Small intestine (tissue), 7 donors: Measurements from ENCODE around the gene CD74. TPM values are rescaled to one million over a fixed set of nuclear protein-coding genes. Genes with fewer than 3 reads are reported as not detected.

Experiments used
- DNase-seq, 2 donors: peaks; one replicate each; pipeline versions ENCODE4 v3.0.0 to v3.0.0-alpha.2; 2013
- FAIRE-seq: peaks from 2 replicates; lab custom pipeline; 2012; peaks lifted over from hg19 to GRCh38; lab: Jason Lieb, UNC
- H3K27ac ChIP-seq, 3 donors: one replicate each; pipeline ENCODE4 v1.5.1; 2013; ENCODE audit warnings: low read length in 2 of 3, mild to moderate bottlenecking in 2 of 3, control low read depth in 1 of 3, inconsistent platforms in 1 of 3, low read depth in 1 of 3, moderate library complexity in 1 of 3
- H3K27me3 ChIP-seq, 3 donors: one replicate each; pipeline ENCODE4 v1.6.1; 2013; ENCODE audit warnings: low read length in 3 of 3, inconsistent platforms in 1 of 3; ENCODE audit not compliant: control insufficient read depth in 3 of 3, insufficient read depth in 3 of 3
- H3K36me3 ChIP-seq, 3 donors: one replicate each; pipeline ENCODE4 v1.6.1; 2013; ENCODE audit warnings: low read length in 3 of 3, inconsistent platforms in 1 of 3, low read depth in 1 of 3, mild to moderate bottlenecking in 1 of 3, moderate library complexity in 1 of 3; ENCODE audit not compliant: control insufficient read depth in 3 of 3, insufficient read depth in 2 of 3
- H3K4me1 ChIP-seq, 3 donors: one replicate each; pipeline ENCODE4 v1.6.1; 2013; ENCODE audit warnings: low read length in 2 of 3, inconsistent platforms in 1 of 3, low read depth in 1 of 3, mild to moderate bottlenecking in 1 of 3, moderate library complexity in 1 of 3; ENCODE audit not compliant: control insufficient read depth in 3 of 3, insufficient read depth in 2 of 3
- H3K4me3 ChIP-seq, 3 donors: one replicate each; pipeline ENCODE4 v1.5.1; 2013; ENCODE audit warnings: low read length in 3 of 3, control low read depth in 1 of 3, inconsistent platforms in 1 of 3, low read depth in 1 of 3, mild to moderate bottlenecking in 1 of 3, moderate library complexity in 1 of 3
- H3K9me3 ChIP-seq, 2 donors: one replicate each; pipeline ENCODE4 v1.6.1; 2013; ENCODE audit warnings: low read depth in 1 of 2, low read length in 1 of 2; ENCODE audit not compliant: control insufficient read depth in 2 of 2, insufficient read depth in 1 of 2
- WGBS, 3 donors: extraction: QIAGEN DNeasy Blood & Tissue Kit; methylation state at CpG; one replicate each; pipeline ENCODE4 v1.1.7; 2013; 5-methylcytosine and 5-hydroxymethylcytosine counted together
- polyA plus RNA-seq, 4 donors: library from polyadenylated mRNA; stranded (reverse) in 3 of 4; unstranded in 1 of 4; fragments of 200-250 nt in 3 of 4; fragments of 120-200 nt in 1 of 4; gene quantifications; one replicate each; pipeline versions ENCODE4 v1.2.1 to v1.2.3, GENCODE V29; 2013
- donor health status: healthy with polysubstance abuse.
- donor health status: control.
- donor health status: control.
- donor health status: Bipolar disorder and iron deficiency.
- donor health status: healthy.

Gene CD74
- polyA plus RNA-seq, 4 donors = 288 to 939 (median 754) TPM

DNA sequence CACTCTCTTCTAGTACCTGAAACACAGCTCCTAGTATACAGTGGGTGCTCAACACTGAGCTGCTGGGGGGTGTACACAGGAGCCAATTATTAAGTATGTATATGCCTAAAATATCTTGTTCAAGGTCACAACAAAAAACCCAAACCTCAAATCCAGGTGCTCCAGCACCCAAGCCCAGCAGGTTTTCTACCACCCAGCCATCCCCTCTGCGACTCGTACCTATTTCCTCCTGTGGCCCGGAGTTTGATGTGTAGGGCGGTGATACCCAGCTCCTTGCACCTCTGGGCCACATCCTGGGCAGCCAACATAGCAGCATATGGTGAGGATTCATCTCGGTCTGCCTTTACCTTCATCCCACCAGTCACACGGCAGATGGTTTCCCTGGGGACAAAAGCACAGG, 33.9 kb upstream of the CD74 start:
- H3K27me3 ChIP-seq = no peaks in the 10 kb centered on the region
- H3K9me3 ChIP-seq = no peaks in the 10 kb centered on the region
- 87 to 92% (median 90%) methylated on average over 6 of the region's 6 CpGs for WGBS, 3 donors
- no peak overlapping the region for H3K4me3 ChIP-seq
- FAIRE-seq (no peak), DNase-seq (no peak)
- H3K4me1 ChIP-seq = peaks cover 0 to 11% (median 3%) of the 10 kb centered on the region in 3 donors
- peaks cover 11 to 59% (median 33%) of the 10 kb centered on the region in 3 donors for H3K36me3 ChIP-seq
- H3K27ac ChIP-seq = no peak overlapping the region

DNA sequence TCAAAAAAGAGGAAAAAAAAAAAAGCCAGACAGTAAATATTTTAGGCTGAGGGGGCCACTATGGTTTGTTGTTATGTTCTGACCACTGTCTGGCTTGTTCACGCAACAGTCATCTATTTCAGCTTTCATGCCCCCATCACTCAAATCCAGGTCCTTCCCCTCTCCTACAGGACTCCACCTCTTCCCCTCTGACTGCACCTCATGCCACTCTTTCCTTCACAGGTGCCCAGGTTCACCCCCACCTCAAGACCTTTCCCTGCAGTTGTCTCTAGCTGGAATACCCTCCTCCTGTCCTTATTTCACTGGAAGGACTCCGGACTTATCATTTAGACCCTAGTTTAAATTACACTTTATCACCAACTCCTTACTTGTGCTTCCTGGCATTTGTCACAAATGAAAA, 33.4 kb upstream of the CD74 start:
- H3K4me1 ChIP-seq = peaks cover 0 to 11% (median 3%) of the 10 kb centered on the region in 3 donors
- peaks cover 11 to 59% (median 33%) of the 10 kb centered on the region in 3 donors for H3K36me3 ChIP-seq
- no peaks in the 10 kb centered on the region for H3K27me3 ChIP-seq
- no peaks in the 10 kb centered on the region for H3K9me3 ChIP-seq
- WGBS, 3 donors = 78 to 89% (median 81%) methylated on average over 2 of the region's 2 CpGs
- H3K27ac ChIP-seq = no peak overlapping the region
- DNase-seq = no peak
- no peak overlapping the region for H3K4me3 ChIP-seq
- no peak for FAIRE-seq

DNA sequence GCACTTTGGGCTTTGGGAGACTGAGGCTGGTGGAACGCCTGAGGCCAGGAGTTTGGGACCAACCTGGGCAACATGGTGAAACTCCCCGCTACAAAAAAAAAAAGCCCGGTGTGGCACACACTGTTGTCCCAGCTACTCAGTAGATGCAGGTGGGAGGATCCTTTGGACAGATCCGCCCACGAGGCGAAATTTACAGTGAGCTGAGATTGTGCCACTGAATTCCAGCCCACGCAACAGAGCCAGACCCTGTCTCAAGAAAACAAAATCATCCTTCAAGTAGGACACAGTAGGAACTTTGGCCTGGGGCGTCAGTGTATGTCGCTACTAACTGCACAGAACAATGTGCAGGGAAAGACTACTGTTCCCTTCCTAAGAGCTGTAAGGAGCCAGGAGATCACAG, 32.1 kb upstream of the CD74 start:
- peaks cover 11 to 59% (median 33%) of the 10 kb centered on the region in 3 donors for H3K36me3 ChIP-seq
- peaks cover 0 to 11% (median 3%) of the 10 kb centered on the region in 3 donors for H3K4me1 ChIP-seq
- H3K27ac ChIP-seq = no peak overlapping the region
- H3K4me3 ChIP-seq = no peak overlapping the region
- 79 to 90% (median 82%) methylated on average over 9 of the region's 9 CpGs for WGBS, 3 donors
- FAIRE-seq (no peak), DNase-seq (no peak)
- H3K27me3 ChIP-seq = no peaks in the 10 kb centered on the region
- no peaks in the 10 kb centered on the region for H3K9me3 ChIP-seq

DNA sequence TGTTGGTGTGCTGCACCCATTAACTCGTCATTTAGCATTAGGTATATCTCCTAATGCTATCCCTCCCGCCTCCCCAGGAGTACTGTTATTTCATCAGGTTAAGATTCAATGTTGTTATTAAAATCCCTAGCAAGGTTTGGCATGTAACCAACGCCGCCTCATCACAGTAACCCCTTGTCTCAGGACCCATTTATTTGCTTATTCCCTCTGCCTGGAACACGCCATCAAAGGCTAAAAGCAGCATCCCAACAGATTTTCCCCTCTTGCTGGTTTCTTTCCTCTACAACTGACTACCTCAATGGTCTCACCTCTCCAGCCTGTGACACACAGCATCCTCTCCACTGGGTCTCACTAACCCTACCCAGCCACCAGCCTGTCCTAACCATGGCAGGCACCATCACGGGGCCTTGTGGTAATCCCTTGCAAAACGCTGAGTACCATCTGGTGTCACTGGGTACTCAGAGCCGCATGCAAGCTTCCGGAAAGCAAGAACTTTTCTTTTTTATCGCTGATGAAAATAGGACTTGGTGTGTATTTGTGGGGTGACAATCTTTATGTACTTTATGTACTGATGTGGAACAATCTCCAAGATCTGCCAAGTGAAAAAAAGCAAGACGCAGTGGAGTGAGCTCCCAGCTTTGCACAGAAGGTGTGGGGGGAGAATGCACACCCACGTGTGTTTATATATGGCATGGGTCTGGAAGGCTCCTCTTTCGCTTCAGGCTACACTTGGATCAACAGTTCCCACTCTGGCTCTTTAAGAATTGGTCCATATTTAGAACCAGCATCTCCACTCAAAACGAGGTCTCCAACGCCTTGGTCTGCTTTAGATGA, 30.7 kb upstream of the CD74 start:
- H3K27me3 ChIP-seq = no peaks in the 10 kb centered on the region
- 75 to 80% (median 79%) methylated on average over 15 of the region's 15 CpGs for WGBS, 3 donors

DNA sequence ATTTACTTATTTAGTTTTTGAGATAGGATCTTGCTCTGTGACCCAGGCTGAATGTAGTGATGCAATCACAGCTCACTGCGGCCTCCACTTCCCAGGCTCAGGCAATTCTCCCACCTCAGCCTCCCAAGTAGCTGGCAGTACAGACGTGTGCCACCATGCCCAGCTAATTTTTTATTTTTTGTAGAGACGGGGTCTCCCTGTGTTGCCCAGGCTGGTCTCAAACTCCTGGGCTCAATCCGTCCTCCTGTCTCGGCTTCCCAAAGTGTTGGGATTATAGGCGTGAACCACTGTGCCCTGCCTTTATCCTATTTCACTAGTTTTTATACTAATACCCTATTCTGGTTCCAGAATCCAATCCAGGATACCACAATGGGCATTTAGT, 30.0 kb upstream of the CD74 start:
- H3K27ac ChIP-seq = no peak overlapping the region
- no peaks in the 10 kb centered on the region for H3K9me3 ChIP-seq
- H3K4me1 ChIP-seq = peaks cover 0 to 5% (median 0%) of the 10 kb centered on the region in 3 donors
- no peak overlapping the region for H3K4me3 ChIP-seq
- 81 to 89% (median 85%) methylated on average over 6 of the region's 6 CpGs for WGBS, 3 donors
- DNase-seq (no peak), FAIRE-seq (no peak)
- H3K27me3 ChIP-seq = no peaks in the 10 kb centered on the region
- H3K36me3 ChIP-seq = peaks cover 10 to 55% (median 33%) of the 10 kb centered on the region in 3 donors

More for the DNA sequence above, 30.7 kb upstream of the CD74 start:
- Histone ChIP-seq H3K9me3 (no peaks in the 10 kb centered on the region), H3K36me3 (peaks cover 11 to 59% (median 33%) of the 10 kb centered on the region in 3 donors), H3K27ac (no peak overlapping the region), H3K4me1 (peaks cover 0 to 11% (median 3%) of the 10 kb centered on the region in 3 donors), H3K4me3 (no peak overlapping the region)
- DNase-seq = no peak
- no peak for FAIRE-seq

DNA sequence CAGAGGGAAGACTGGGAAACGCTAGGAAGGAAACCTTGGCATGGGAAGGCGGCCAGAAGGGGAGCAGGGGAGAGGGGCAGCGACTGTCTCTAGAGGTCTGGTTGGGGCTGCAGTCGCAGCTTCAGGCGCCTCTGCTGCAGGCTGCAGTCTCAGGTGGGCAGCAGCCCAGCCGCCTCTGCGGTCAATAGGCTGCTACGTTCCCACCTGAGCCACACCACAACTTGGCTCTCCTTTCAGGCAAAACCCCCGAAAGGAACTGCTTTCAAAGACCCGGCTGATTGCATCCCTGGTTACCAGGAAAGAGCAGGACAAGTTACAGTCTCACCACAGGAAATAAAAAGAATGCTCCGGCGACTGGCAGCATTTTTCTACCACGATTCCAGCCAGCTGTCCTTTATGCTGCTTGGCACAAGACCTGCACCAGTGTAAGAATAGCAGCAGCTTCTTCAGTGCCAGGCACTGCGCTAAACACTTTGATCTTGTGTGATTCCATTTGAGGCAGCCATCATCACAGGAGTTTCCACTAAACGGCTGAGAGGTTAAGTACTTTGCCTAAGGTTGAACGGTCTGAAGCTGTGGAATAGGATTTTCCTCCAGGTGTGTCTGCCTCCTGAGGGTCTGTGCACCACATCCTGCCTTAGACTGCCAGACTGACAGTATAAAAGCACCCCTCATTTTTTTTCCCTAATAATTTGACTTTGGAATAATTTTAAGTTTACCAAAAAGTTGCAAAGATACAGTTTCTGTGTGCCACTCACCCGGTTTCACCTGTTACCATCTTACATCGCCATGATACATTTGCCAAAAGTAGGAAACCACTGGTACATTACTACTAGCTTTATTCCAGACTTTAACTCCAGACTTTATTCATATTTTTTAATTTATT, 29.3 kb upstream of the CD74 start:
- no peak overlapping the region for H3K27ac ChIP-seq

DNA sequence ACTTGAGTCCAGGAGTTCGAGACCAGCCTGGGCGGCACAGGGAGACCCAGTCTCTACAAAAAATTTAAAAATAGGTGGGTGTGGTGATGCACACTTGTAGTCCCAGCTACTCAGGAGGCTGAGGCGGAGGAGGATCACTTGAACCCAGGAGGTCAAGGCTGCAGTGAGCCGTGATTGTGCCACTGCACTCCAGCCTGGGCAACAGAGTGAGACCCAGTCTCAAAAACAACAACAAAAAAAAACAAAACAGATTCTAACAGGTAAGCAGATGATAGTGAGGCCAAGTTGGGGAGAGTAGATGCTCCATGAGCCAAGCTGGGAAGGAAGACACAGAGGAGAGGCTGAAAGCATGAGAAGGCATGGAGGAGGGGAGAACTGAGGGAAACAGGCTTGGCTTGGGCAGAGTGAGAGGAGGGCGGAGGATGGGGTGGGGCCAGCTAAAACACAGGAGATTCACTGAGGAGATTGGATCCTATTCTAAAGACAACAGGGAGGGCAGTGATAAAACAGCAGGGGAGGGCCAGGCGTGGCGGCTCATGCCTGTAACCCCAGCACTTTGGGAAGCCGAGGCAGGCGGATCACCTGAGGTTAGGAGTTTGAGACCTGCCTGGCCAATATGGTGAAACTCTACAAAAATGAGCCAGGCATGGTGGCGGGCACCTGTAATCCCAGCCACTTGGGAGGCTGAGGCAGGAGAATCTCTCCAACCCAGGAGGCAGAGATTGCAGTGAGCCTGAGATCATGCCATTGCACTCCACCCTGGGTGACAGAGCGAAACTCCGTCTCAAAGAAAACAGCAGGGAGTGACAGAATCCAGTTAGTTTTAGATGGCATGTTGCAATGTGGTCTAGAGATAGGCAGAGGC, 28.5 kb upstream of the CD74 start:
- DNase-seq = no peak
- peaks cover 4 to 42% (median 23%) of the 10 kb centered on the region in 3 donors for H3K36me3 ChIP-seq
- no peaks in the 10 kb centered on the region for H3K9me3 ChIP-seq
- 90 to 92% (median 92%) methylated on average over 12 of the region's 12 CpGs for WGBS, 3 donors
- no peaks in the 10 kb centered on the region for H3K27me3 ChIP-seq
- H3K4me3 ChIP-seq = no peak overlapping the region
- no peak overlapping the region for H3K27ac ChIP-seq
- no peaks in the 10 kb centered on the region for H3K4me1 ChIP-seq
- no peak for FAIRE-seq

More for the DNA sequence above, 29.3 kb upstream of the CD74 start:
- 61 to 69% (median 68%) methylated on average over 18 of the region's 18 CpGs for WGBS, 3 donors
- Histone ChIP-seq H3K4me1 (peaks cover 0 to under 1% (median 0%) of the 10 kb centered on the region in 3 donors), H3K27me3 (no peaks in the 10 kb centered on the region), H3K9me3 (no peaks in the 10 kb centered on the region), H3K4me3 (no peak overlapping the region), H3K36me3 (peaks cover 9 to 51% (median 29%) of the 10 kb centered on the region in 3 donors)
- FAIRE-seq = no peak
- DNase-seq = no peak
